CD4-positive, alpha-beta T cell treated with Interleukin-1 beta for 1 hour (primary cell): ENCODE results near the gene CYP2A6.
A peak's percentile ranks its signal among the peaks of the same experiment; 100 is the strongest.
"Not testable (repeated sequence)": the region's sequence is repeated elsewhere in the genome, so short reads cannot be mapped to it uniquely, and the experiment has no call there.

ENCODE experiments used
- DNase-seq, 2 donors: peaks; one replicate each; pipeline ENCODE4 v3.0.0-alpha.2; 2020 to 2022

The CYP2A6 gene

DNA sequence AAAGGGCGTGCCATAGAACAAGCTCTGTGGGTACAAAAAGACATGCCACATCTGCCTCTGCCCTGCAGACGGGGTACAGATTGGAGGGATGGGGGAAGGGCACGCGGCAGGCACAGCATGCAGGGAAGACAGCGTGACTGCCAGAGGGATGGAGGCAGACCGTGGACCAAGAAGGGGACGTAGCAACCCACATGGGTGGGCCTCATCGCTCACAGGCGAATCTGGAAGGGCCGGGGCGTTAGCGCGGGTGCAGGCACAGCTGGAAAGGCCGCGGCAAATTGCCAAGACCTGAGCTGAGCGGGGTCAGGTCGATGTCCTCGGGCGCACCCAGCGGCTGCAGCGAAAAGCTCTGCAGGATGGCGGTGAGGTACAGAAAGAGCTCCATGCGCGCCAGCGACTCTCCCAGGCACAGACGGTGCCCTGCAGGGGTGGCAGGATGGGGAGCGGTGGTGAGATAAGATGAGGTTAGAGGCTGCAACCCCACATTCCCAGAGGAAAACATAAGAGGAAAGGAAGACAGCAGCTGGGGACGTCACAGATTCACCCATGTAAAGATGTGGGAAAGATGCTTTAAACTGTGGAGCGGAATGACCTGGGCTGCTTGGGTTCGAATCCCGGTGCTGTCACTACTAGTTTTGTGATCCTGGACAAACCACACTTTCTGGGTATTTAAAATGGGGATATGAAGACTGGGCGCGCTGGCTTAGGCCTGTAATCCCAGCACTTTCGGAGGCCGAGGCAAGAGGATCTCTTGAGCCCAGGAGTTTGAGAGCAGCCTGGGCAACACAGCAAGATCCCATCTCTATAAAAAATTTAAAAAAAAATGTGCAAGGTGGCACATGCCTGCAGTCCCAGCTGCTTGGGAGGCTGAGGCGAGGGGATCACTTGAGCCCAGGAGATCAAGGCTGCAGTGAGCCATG is 31.5 kb downstream of the CYP2A6 start:
- DNase-seq: peak; percentile 84 to 85

DNA sequence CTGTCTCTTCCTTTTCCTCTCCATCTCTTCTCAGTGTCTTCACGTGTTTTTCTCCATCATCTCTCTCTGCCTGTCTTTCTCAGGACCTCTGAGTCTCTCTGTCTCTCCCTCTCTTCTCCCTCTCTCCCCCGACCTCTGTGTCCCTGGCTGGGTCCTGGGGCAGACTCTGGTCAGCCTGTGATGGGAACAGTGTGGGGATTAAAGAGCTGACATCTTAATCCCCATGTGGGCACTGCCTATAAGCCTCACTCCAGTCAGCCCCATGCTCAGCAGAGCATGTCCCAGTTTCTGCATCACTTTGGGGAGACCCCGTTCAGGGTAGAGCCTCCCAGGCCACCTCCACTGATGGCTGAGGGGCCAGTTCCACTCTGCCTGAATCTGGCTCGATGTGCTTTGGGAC is 35.0 kb downstream of the CYP2A6 start:
- no peak for DNase-seq

DNA sequence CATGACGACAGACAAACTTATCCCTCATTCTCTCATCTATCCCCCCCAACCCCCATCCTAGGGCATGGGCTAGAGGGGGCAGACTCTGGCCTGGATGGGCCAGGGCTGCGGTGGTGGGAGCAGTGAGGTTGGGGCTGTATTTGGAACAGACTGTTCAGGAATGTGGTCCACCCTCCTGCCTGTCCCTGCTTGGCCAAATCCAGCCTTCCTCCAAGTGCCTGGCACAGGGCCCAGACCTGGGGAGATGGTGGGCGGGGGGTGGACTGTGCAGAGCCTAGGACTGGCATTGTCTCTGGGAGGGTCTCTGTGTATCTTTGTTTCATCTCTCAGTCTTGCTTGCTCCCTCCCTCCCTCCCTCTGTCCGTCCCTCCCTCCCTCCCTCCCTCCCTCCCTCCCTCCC is 37.1 kb downstream of the CYP2A6 start:
- no peak for DNase-seq

DNA sequence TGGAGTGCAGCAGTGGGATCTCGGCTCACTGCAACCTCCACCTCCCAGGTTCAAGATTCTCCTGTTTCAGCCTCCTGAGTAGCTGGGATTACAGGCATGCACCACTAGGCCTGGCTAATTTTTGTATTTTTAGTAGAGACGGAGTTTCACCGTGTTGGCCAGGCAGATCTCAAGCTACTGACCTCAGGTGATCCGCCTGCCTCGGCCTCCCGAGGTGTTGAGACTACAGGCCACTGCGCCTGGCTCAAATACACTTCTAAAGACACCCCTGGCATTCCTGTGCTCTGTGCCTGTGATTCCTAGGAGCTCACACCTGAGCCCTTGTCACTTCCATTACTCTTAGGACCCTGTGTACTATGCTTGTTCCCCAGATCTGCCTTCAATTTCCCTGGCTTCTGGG is 37.7 kb downstream of the CYP2A6 start:
- not testable (repeated sequence) for DNase-seq

DNA sequence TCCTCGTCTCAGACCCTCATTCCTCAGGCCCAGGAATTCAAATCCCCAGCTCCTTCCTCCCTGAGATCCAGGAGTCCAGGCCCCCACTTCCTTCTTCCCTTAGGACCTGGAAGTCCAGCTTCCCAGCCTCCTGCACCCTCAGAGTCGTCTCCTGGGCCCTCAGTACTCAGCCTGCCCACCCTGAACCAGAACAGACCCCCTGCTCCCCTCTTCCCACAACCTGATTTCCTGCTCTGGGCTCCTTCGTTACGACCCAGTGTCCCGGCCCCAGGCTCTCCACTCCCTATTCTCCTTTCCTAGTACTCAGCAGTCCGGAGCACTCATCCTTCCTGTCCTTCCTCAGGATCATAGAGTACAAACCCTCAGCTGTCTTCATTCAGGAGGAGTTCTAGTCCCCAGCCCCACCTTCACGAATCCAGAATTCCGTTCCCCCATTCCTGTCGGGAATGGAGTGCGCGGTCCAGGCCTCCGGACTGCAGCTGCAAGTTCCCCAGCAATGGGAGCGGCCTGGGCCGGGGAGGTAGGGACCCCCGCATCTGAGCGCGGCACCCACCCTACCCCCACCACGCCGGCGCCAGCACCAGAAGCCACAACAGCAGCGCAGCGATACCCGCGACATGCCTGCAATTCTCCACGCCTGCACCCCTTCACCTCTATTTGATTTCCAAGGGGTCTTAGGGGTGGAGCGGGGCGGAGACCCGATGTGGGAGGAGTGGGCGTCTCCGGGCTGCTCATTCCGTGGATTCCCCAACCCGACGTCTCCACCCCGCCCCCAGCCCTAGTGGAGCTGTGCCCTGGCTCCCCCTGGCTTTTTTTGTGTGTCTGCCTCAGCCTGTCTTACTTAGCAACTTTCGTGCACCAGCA is 38.5 kb downstream of the CYP2A6 start:
- DNase-seq: no peak

DNA sequence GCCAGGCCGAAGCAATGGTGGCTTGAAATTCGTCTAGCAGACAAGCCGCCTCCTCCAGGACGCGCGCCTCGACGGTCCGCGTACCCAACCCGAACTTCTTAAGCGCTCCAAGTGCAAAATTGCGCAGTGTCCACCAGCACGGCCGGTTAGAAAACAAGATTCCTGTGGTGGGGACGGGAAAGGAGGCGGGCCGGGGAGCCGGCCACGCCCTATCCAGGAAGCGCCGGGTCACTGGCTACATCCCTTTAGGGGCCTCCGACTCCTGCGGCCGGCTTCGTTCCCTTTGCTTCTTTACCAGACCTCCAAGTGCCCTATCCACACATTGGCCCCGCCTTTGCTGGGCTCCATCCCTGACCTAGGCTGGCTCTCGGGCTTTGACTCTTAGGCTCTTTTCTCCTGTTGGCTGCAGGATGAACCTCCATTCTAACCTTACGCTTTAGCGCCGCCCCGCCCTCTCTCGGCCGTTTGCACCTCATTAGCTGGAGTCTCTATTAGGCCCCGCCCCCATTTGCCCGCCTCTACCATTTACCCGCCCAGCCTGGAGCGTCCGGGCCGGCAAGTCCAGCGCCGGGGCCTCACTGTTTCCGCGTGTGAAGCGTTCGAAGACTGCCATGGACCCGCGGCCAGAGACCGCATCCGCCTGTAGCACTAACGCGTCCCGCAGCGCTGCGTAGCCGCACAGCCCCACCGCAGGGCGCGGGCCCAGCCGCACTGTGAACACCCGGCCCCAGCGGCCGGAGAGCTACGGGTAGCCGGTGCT is 39.4 kb downstream of the CYP2A6 start:
- peak; percentile 64 to 66 for DNase-seq

DNA sequence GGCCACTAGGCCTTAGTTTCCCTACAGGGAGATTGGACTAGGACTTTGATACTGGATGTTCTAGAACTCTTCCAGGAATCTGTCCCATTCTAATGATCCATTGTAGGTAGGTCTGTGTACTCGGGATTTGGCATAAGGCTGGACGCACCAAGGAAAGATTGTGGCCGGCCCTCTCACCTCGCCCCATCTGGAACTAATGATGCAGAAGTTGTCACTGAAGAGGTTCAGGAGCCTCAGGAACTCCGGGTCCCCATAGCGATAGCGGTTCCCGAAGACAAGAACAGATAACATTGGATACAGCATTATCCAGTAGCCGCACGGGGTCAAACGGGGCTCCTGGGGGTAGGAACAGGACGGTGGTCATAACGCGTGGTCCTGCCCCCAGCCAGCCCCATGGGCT is 40.1 kb downstream of the CYP2A6 start:
- DNase-seq: no peak

DNA sequence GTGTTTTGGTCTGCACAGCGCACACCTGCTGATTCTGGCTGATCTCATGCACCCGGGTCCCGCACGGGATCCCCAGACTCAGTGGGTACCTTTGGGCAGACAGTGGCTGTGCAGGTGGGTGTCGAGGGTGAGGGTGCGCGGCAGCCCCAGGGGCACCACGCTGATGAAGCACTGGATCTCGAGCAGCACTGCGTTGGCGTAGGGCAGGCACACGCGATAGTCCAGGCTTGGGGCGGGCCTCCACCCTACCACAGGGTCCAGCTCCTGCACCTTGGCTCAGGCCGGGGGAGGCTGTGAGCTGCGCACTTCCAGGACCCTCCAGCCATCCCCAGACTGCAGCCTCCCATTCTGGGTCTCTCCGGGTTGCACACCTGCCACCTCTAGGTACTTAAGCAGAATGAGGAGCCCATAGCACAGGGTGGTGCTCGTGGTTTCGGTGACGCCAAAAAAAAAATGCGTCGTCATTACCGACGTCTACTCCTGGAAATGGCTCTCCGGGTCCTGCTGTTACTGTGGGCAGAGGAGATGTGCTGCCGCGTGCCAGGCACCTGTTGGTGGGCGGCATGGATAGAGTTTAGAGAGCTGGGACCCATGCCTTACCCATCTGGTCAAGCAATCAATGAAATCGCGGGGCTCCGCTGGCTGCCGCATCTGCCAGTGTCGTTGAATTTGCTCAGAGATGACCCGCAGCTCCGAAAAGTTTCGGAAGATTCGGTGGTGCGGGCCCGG is 40.7 kb downstream of the CYP2A6 start:
- no peak for DNase-seq

DNA sequence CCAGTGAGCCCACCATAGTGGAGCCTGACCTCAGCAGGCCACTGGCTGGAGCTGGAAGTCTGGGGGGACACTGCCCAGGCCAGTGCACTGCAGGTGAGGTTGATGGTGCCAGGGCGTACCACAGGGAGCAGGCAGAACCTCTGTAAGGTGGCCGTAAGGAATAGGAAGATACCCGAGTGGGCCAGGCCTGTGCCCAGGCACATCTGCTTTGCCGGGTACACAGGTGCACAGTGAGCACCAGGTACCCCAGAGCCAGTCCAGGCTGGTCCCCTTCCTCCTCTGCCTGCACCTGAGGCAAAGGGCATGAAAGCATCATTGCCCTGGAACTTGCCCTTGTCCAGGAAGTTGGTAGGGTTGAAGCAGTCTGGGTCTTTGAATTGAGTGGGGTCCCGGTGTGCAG is 41.8 kb downstream of the CYP2A6 start:
- no peak for DNase-seq

DNA sequence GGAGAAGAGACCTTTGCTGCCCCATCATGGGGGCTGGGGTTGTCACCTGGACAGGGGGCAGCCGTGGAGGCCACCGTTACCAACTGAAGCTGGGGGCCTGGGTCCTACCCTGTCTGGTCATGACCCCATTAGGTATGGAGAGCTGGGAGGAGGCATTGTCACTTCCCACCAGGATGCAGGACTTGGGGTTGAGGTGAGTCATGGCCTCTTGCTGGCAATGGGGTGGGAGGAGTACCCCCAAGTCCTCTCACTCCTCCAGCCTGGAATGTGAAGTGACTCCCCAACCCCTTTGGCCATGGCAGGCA is 42.3 kb downstream of the CYP2A6 start:
- DNase-seq: no peak

DNA sequence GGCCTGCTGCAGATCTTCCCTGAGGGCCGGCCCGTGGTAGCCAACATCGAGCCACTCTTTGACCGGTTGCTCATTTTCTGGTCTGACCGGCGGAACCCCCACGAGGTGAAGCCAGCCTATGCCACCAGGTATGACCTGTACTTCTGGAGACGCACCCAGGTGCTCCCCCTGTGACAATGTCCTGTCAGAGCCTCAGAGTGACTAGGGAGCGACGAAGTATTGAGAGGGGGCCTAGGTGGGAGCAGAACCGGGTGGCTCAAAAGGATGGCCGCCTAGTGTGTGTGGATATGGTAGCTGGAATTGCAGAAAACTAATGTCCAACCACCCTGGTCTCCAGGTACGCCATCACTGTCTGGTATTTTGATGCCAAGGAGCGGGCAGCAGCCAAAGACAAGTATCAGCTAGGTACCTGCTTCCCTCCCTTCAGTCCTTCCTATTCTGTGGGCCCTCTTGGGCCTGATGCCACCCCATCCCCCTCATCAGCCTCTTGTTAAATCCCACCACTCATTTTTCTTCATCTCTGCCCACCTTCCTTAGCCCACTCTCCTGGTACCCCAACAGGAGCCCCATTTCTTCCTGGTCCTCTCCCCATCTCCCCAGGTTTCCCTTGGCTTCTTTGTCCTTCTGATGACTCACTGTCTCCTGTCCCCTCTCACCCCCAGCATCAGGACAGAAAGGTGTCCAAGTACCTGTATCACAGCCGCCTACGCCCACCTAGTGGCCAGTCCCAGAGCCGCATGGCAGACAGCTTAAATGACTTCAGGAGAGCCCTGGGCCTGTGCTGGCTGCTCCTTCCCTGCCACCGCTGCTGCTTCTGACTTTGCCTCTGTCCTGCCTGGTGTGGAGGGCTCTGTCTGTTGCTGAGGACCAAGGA is 42.9 kb downstream of the CYP2A6 start:
- no peak for DNase-seq

DNA sequence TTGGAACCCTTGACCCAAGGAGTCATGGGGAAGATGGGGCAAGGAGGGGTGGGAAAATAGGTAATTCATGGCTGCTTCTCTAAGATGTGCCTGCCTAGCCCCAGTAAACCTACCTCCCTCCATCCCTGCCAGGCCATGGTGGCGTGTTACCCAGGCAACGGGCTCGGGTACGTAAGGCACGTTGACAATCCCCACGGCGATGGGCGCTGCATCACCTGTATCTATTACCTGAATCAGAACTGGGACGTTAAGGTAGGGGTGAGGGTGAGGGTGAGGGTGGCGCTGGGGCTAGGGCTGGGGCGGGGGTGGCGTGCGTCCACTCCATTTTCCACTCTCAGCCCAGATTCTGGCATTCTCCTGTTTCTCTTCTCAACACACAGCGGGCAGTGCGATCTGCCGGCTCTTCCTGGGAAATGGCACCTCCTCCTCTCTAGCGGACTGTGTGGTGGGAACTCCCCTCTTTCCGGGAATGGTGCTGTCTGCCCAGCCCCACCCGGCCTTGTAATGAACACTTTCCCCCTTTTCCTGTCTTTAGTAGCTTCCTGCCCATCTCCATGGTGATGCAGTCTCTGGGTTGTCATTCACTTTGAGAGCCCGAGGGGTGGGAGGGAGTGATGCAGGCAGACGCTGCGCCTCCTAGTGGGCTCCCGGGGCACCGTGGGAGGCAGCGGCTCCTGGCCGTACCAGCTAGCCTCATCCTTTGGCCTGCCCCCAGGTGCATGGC is 43.7 kb downstream of the CYP2A6 start:
- DNase-seq: peak; percentile 83 to 90

DNA sequence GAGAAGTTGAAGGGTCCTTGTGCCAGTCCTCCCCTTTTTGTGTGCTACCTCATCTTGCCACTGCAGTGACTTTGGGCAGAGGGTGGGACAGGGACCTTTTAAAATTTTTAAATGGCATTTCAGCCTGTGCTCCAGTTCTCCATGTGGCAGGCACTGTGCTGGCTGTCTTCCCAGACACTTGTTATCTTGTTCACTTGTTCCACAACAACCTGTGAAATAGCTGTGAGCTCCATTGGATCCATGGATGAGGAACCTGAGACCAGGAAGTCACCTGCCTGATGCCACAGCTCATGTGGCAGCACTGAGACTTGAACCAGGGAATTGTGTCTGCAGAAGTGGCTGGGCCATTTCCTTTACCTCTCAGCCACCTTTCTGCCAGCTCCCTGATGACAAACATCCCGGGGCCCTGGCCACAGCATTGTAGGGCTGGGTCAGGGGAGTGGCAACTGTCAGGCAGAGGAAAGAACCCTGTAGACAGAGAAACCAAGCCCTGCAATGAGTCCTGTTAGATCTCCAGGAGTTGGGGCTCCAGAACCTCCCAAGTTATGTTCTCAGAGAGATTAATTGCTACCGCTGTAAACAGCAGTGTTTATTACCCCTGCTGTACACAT is 44.9 kb downstream of the CYP2A6 start:
- peak in 1 of 2 donors; percentile 62 for DNase-seq

DNA sequence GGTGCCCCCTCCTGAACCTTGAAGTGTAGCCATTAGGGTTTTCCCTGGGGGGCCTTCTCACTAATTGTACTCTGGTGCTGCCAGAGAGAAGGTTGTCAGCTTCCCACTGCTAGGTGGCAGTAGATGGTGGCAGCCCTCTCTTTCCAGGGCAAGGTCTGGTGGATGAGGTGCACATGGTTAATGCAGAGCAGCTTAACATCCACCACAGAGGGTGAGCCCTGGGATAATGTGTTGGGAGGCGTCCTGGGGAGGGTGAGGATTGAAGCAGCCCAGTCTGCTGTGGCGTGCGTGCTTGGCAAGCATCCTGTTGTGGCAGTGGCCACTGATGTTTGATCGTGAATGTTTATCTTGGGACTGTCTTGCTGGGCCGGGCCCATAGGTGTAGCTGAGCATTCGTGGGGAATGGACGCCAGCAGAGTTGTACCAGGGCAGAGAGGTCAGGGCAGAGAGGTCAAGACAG is 45.4 kb downstream of the CYP2A6 start:
- DNase-seq: no peak

DNA sequence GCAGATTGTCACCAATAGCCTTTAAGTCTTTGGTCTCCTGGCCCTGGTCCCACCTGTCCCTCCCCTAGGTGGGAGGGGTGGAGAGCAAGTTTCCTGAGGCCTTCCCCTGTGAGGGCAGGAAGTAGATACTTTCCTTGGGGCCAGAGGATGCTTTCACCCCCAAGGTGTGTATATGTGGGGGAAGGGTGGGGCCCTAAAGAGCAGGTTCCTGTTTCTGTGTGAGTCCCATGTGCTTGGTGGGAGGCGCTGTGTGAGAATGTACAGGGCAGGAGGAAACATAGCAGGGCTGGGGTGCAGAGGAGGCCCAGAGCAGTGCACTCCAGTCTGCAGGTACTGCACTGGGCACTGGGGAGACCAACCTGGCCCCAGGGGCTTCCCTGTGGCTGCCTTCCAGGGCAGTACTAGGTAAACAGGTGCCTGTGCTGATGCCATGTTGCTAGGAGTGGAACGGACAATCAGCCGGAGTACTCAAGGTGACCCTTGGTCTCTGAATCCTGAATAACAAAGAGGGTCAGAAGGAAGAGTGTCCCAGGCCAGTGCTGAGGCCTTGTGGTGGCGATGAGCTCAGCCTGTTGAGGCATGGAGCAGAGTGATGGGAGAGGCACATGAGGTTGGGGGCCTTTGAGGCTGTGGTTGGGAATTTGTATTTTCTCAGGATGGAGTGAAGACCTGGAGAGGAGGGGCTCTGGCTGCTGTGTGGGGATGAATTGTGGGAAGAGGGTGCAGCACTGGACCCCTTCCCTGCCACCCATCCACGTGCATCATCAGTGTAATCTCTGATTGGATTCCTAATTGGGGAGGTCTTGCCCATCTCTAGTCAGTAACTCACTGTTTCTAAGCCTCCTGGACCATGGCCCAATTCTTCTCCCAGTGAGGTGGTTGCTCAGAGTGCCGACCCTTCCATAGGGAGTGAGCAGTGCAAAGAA is 46.1 kb downstream of the CYP2A6 start:
- DNase-seq: peak; percentile 85 to 90

DNA sequence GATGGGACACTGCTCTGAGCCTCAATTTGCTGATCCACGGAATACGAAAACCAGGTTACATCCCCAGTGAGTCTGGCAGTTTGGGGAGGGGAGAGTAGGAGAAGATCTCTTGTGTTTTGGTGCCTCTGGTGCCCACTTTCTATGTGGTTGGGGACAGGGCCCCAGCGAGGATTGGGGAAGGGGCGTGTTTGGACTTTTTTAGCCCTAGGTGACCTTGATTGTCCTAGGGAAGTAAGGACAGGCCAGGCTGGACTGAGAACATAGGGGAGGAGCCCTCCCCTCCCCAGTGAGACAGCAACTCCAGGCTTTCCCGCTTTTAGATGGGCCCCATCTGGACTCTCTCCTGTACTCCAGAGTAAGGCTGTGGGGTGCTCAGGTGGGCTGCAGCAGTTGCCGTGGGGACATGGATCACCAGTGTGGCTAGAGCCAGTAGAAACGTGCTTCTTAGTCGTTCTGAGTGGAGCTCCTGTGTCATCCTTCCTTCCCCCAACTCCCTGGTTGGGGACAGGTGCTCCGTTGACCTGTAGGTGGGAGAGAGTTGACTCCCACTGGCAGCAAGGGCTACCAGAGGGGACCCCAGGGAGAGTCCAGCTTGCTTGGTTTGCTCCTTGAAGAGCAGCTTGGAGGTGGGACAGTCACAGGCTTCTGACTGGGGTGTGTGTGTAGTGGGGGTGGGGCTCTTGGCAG is 46.9 kb downstream of the CYP2A6 start:
- no peak for DNase-seq

DNA sequence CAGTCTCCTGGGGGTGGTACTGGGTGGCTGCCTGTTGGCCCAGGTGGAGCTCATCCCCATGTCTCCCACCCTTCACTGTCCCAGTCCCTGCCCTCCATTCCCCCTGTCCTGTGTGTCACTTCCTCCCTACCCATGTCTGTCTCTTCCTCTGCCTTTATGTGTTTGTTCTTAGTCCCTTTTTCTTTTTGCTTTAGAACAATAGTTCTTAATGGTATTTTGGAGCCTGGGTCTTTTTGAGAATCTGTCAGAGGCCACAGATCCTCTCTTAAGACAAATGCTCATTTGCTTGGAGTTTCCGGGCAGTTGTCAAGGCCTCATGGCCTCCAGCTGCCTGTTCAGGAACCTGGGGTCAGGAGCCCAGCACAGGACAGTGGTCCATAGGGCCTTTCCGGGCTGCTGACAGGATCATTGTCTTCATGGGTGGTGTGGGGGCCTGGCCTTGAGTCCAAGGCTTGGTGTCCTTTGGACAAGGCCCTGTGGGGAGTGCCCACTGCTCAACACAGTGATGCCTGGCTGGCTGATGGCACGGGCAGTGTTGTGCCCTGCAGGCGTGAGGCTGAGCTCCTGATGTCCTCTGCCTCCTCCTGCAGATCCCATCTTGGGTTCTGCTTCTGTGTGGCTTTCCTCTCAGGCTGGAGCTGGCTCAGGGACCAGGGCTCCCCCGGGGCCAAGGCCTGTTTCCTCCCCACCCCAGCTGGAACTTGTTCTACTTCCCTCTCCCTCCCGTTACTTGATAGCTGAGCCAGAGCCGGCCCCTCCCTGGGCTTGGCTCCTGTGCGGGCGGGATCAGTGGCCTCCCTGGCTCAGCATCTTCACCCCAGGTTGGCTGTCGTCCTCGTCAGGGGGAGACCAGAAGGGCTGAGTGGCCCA is 47.7 kb downstream of the CYP2A6 start:
- no peak for DNase-seq
